GM10847 (cell line): ENCODE data around the gene RANBP9.

ENCODE experiments used
- POLR2A ChIP-seq: IDR thresholded peaks from 2 replicates; pipeline ENCODE4 v1.6.1; 2011; ENCODE audit not compliant: insufficient read length; ENCODE audit errors: extremely low read depth

RANBP9 gene

GRCh38 chr6:13711733-13712598 lies at the start of gene RANBP9:
Gene RANBP9 (minus strand): TSS chr6:13711835. CDS start chr6:13711505, 330 bp downstream.
- TF ChIP-seq POLR2A = peak; percentile 29

GRCh38 chr6:13760307-13761304 lies 49.0 kb upstream of the RANBP9 start:
- no peak for TF ChIP-seq POLR2A

GRCh38 chr6:13759025-13759424 lies 47.4 kb upstream of the RANBP9 start:
- no peak for TF ChIP-seq POLR2A

GRCh38 chr6:13754644-13755043 lies 43.0 kb upstream of the RANBP9 start:
- TF ChIP-seq POLR2A = no peak

GRCh38 chr6:13743736-13744127 lies 32.1 kb upstream of the RANBP9 start:
- TF ChIP-seq POLR2A = no peak

GRCh38 chr6:13742961-13743735 lies 31.5 kb upstream of the RANBP9 start:
- no peak for TF ChIP-seq POLR2A

GRCh38 chr6:13741365-13741764 lies 29.7 kb upstream of the RANBP9 start:
- no peak for TF ChIP-seq POLR2A

- no peak for TF ChIP-seq POLR2A
These were observed 23.4 kb upstream of the RANBP9 start for GRCh38 chr6:13735031-13735430.

- TF ChIP-seq POLR2A = no peak
These were observed 21.7 kb upstream of the RANBP9 start for GRCh38 chr6:13733178-13733887.

GRCh38 chr6:13730704-13731103 lies 19.1 kb upstream of the RANBP9 start:
- TF ChIP-seq POLR2A = no peak

GRCh38 chr6:13729891-13730290 lies 18.3 kb upstream of the RANBP9 start:
- TF ChIP-seq POLR2A = no peak

GRCh38 chr6:13725570-13725969 lies 13.9 kb upstream of the RANBP9 start:
- no peak for TF ChIP-seq POLR2A

- TF ChIP-seq POLR2A = no peak
These were observed 13.4 kb upstream of the RANBP9 start for GRCh38 chr6:13725052-13725451.

GRCh38 chr6:13724182-13724581 lies 12.5 kb upstream of the RANBP9 start:
- no peak for TF ChIP-seq POLR2A
